ENCODE results near the gene FBXO7.

GRCh38 chr22:32486656-32487390 lies 12.2 kb downstream of the FBXO7 start:
- TF ChIP-seq CTCF (IDR thresholded peaks at IDR 0.05) (no peak), POLR2A (IDR thresholded peaks at IDR 0.05) (no peak)

Measured in heart left ventricle (tissue), 13 donors.